Measurements from ENCODE around the gene TLE6. TPM values are rescaled to one million over a fixed set of nuclear protein-coding genes. Genes with fewer than 3 reads are reported as not detected.

Gene TLE6
- total and polyA plus RNA-seq, 11 donors = 0.21 to 1.4 (median 0.69) TPM; not detected in 1

DNA sequence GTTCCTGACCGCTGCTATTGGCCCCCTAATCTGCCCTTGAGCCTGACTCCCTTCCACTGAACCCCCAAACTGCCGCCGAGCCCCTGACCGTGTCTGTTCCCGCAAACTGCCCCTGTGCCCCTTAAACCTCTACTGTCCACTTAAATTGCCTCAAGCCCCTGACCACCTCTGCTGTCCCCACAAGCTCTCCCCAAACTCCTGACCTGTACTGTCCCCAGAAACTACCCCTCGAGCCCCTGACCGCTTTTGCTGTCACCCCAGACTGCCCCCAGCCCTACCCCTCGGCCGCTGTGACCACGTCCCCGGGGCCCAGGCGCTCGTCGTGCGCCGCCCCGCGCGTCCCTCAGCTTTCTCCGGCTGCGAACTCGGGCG is 33.0 kb upstream of the TLE6 start:
- WGBS, 4 donors = 3 to 8% (median 3%) methylated on average over 9 to 23 of the region's 23 CpGs
- ATAC-seq (no peak), DNase-seq (peak in 1 of 5 donors; percentile 10)
- no peak for TF ChIP-seq POLR2A (IDR thresholded peaks at IDR 0.05)
- TF ChIP-seq, protein P1, sequence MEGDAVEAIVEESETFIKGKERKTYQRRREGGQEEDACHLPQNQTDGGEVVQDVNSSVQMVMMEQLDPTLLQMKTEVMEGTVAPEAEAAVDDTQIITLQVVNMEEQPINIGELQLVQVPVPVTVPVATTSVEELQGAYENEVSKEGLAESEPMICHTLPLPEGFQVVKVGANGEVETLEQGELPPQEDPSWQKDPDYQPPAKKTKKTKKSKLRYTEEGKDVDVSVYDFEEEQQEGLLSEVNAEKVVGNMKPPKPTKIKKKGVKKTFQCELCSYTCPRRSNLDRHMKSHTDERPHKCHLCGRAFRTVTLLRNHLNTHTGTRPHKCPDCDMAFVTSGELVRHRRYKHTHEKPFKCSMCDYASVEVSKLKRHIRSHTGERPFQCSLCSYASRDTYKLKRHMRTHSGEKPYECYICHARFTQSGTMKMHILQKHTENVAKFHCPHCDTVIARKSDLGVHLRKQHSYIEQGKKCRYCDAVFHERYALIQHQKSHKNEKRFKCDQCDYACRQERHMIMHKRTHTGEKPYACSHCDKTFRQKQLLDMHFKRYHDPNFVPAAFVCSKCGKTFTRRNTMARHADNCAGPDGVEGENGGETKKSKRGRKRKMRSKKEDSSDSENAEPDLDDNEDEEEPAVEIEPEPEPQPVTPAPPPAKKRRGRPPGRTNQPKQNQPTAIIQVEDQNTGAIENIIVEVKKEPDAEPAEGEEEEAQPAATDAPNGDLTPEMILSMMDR (IDR thresholded peaks at IDR 0.05) = no peak
- Histone ChIP-seq H3K27me3 (no peaks in the 10 kb centered on the region), H3K4me1 (peaks cover 0 to 24% (median 14%) of the 10 kb centered on the region in 12 donors), H3K9me3 (no peaks in the 10 kb centered on the region), H3K27ac (peak overlapping the region in 10 of 12 donors; percentile 57 to 97 (median 92)), H3K4me3 (peak overlapping the region; percentile 38 to 99 (median 80)), H3K36me3 (peaks cover 0 to 5% (median 4%) of the 10 kb centered on the region in 9 donors)
- intact Hi-C loops (cut with DNase I) = loop anchor here (2.0 to 10.0 kb wide), 4 partner anchors 42 to 60 kb away; partner anchors contain the start of gene ZNF57 (in 9 of the 10)

GRCh38 chr19:2944775-2945574 is 32.4 kb upstream of the TLE6 start, which contains the start of gene ZNF77:
Gene ZNF77, minus strand, starts transcription at chr19:2944971. Its CDS starts 131 bp downstream, at chr19:2944840.
- DNase-seq = peak; percentile 97 to 99 (median 99)
- peak in 1 of 2 donors; percentile 19 for TF ChIP-seq POLR2A (IDR thresholded peaks at IDR 0.05)
- TF ChIP-seq, protein P1 (IDR thresholded peaks at IDR 0.05) = no peak
- H3K27ac ChIP-seq = peak within 1 kb of the TSS; percentile 33 to 97 (median 90)
- peaks cover 0 to 29% (median 20%) of the 10 kb centered on the region in 12 donors for H3K4me1 ChIP-seq
- intact Hi-C loops (cut with DNase I) = loop anchor here (2.0 to 10.0 kb wide), 5 partner anchors 43 to 103 kb away; partner anchors contain the start of genes ZNF57 (in 9 of the 10) and ZNF555 (in 1 of the 10)
- peak within 1 kb of the TSS; percentile 38 to 99 (median 80) for H3K4me3 ChIP-seq
- H3K9me3 ChIP-seq = no peaks in the 10 kb centered on the region
- no peaks in the 10 kb centered on the region for H3K27me3 ChIP-seq
- peak; percentile 98 to 100 (median 99) for ATAC-seq
- 1 to 3% (median 2%) methylated on average over 36 to 74 of the region's 74 CpGs for WGBS, 4 donors
- H3K36me3 ChIP-seq = no peaks in the 10 kb centered on the region

GRCh38 chr19:2945575-2946184 is 31.7 kb upstream of the TLE6 start:
- peaks cover 0 to 29% (median 20%) of the 10 kb centered on the region in 12 donors for H3K4me1 ChIP-seq
- peak overlapping the region; percentile 38 to 99 (median 80) for H3K4me3 ChIP-seq
- DNase-seq (no peak), ATAC-seq (no peak)
- H3K27me3 ChIP-seq = no peaks in the 10 kb centered on the region
- peak overlapping the region; percentile 33 to 97 (median 90) for H3K27ac ChIP-seq
- 49 to 55% (median 54%) methylated on average over 17 of the region's 17 CpGs for WGBS, 4 donors
- intact Hi-C loops (cut with DNase I) = loop anchor here in 4 of 10 donors (2.0 to 10.0 kb wide), 4 partner anchors 45 to 103 kb away; partner anchors contain the start of genes ZNF555 (in 1 of the 4) and ZNF57 (in 1 of the 4)
- no peaks in the 10 kb centered on the region for H3K36me3 ChIP-seq
- TF ChIP-seq, protein P1 (IDR thresholded peaks at IDR 0.05) = no peak
- no peak for TF ChIP-seq POLR2A (IDR thresholded peaks at IDR 0.05)
- no peaks in the 10 kb centered on the region for H3K9me3 ChIP-seq
